Natural killer cell (primary cell): ENCODE results near the gene PRR12. TPM values are rescaled to one million over a fixed set of nuclear protein-coding genes. Genes with fewer than 3 reads are reported as not detected.
A peak's percentile ranks its signal among the peaks of the same experiment; 100 is the strongest.

ENCODE experiments used
- ATAC-seq, 3 donors: fragments of 150-1000 bp in 2 of 3; fragments of 200-7000 bp in 1 of 3; cut with Tn5 transposase; 1 replicate in 1 of 3; 2 replicates in 2 of 3; pipeline ENCODE4 v1.10.0; 2021; ENCODE audit warnings: mild to moderate bottlenecking in 2 of 3, moderate library complexity in 2 of 3
- DNase-seq, 2 donors: peaks; one replicate each; pipeline versions ENCODE4 v3.0.0 to v3.0.0-alpha.2; 2013 to 2021; ENCODE audit warnings: mixed read lengths in 1 of 2
- H3K27ac ChIP-seq: one replicate; pipeline ENCODE4 v1.5.1; 2013; ENCODE audit warnings: mild to moderate bottlenecking, low read length
- H3K27me3 ChIP-seq: one replicate; pipeline ENCODE4 v1.6.1; 2013; ENCODE audit warnings: low read length; ENCODE audit not compliant: control insufficient read depth, insufficient read depth
- H3K36me3 ChIP-seq: one replicate; pipeline ENCODE4 v1.6.1; 2013; ENCODE audit warnings: low read length; ENCODE audit not compliant: control insufficient read depth, insufficient read depth
- H3K4me1 ChIP-seq: one replicate; pipeline ENCODE4 v1.6.1; 2013; ENCODE audit warnings: low read length; ENCODE audit not compliant: control insufficient read depth, insufficient read depth
- H3K4me3 ChIP-seq: one replicate; pipeline ENCODE4 v1.5.1; 2013; ENCODE audit warnings: low read length
- H3K9me3 ChIP-seq: one replicate; pipeline ENCODE4 v1.6.1; 2013; ENCODE audit warnings: low read length; ENCODE audit not compliant: control insufficient read depth, insufficient read depth
- H3K27ac Mint-ChIP-seq, 2 donors: one replicate each; pipeline ENCODE4 v1.8.0; 2022; ENCODE audit warnings: mild to moderate bottlenecking in 2 of 2, mixed read lengths in 2 of 2, moderate library complexity in 1 of 2
- H3K27me3 Mint-ChIP-seq, 2 donors: one replicate each; pipeline ENCODE4 v1.8.0; 2022; ENCODE audit warnings: low read depth in 2 of 2, mixed read lengths in 2 of 2
- H3K36me3 Mint-ChIP-seq: one replicate; pipeline ENCODE4 v1.8.0; 2022; ENCODE audit warnings: mixed read lengths
- H3K4me1 Mint-ChIP-seq, 2 donors: one replicate each; pipeline ENCODE4 v1.8.0; 2022; ENCODE audit warnings: mixed read lengths in 2 of 2
- H3K4me3 Mint-ChIP-seq: one replicate; pipeline ENCODE4 v1.8.0; 2022; ENCODE audit warnings: mild to moderate bottlenecking, moderate library complexity, mixed read lengths
- H3K9me3 Mint-ChIP-seq, 2 donors: one replicate each; pipeline ENCODE4 v1.8.0; 2022; ENCODE audit warnings: mixed read lengths in 2 of 2
- CTCF ChIP-seq: fragments of 200-600 bp; IDR thresholded peaks from one replicate; pipeline ENCODE4 v1.8.0; 2022; ENCODE audit warnings: antibody characterized with exemption
- WGBS: methylation state at CpG from one replicate; pipeline ENCODE4 v1.1.7; 2013; ENCODE audit warnings: missing lambda C conversion rate; ENCODE audit not compliant: insufficient coverage; 5-methylcytosine and 5-hydroxymethylcytosine counted together
- intact Hi-C: fragments of 100-400 bp; cut with micrococcal nuclease; formaldehyde crosslinking; loops from one replicate; pipeline ENCODE4 v1.14.2; 2022
- total RNA-seq, 4 donors: library from RNA; stranded (reverse); fragments of 120-200 nt in 1 of 4; gene quantifications; one replicate each; pipeline versions ENCODE4 v1.2.3 to v1.2.4, GENCODE V29; 2013 to 2022

Gene PRR12
- total RNA-seq, 3 donors from 2014 or later (not counting 1 experiment from before 2014, with no cell fraction given): 51.1 to 62.1 (median 56.0) TPM

GRCh38 chr19:49665351-49666119 lies 74.6 kb downstream of the PRR12 start, which contains the start of the genes BCL2L12 and IRF3:
Gene BCL2L12, plus strand, starts transcription at chr19:49665933. Its CDS starts 760 bp downstream, at chr19:49666693.
Gene IRF3, minus strand, starts transcription at chr19:49665857. Its CDS starts 1,019 bp downstream, at chr19:49664838.
- peaks cover 20% of the 10 kb centered on the region for H3K36me3 ChIP-seq
- H3K27me3 ChIP-seq: no peaks in the 10 kb centered on the region
- H3K9me3 ChIP-seq: no peaks in the 10 kb centered on the region
- intact Hi-C loops: loop anchor here (1.0 to 2.0 kb wide), 2 partner anchors 11 to 15 kb away; no protein-coding TSS in a partner anchor
- TF ChIP-seq CTCF: no peak
- peaks cover 33 to 50% of the 10 kb centered on the region in 2 donors for H3K4me1 Mint-ChIP-seq
- WGBS: under 1% methylated on average over 50 of the region's 50 CpGs
- H3K27me3 Mint-ChIP-seq: no peaks in the 10 kb centered on the region
- H3K9me3 Mint-ChIP-seq: no peaks in the 10 kb centered on the region
- H3K4me3 ChIP-seq: peak within 1 kb of the TSS; percentile 91
- peaks cover 34% of the 10 kb centered on the region for H3K4me1 ChIP-seq
- peak within 1 kb of the TSS; percentile 99 for H3K4me3 Mint-ChIP-seq
- DNase-seq (peak; percentile 98 to 100), ATAC-seq (peak; percentile 83 to 93 (median 86))
- no peaks in the 10 kb centered on the region for H3K36me3 Mint-ChIP-seq
- peak within 1 kb of the TSS; percentile 73 for H3K27ac ChIP-seq
- peak within 1 kb of the TSS; percentile 96 to 99 for H3K27ac Mint-ChIP-seq

- H3K4me3 Mint-ChIP-seq: peak overlapping the region; percentile 99
- no peaks in the 10 kb centered on the region for H3K9me3 ChIP-seq
- H3K9me3 Mint-ChIP-seq: no peaks in the 10 kb centered on the region
- H3K36me3 Mint-ChIP-seq: no peaks in the 10 kb centered on the region
- H3K4me1 ChIP-seq: peaks cover 34% of the 10 kb centered on the region
- no peak for TF ChIP-seq CTCF
- no peaks in the 10 kb centered on the region for H3K27me3 Mint-ChIP-seq
- peak overlapping the region; percentile 91 for H3K4me3 ChIP-seq
- 1% methylated on average over 9 of the region's 9 CpGs for WGBS
- H3K27ac ChIP-seq: peak overlapping the region; percentile 68
- H3K27me3 ChIP-seq: no peaks in the 10 kb centered on the region
- intact Hi-C loops: no loop called here
- H3K27ac Mint-ChIP-seq: peak overlapping the region; percentile 96 to 99
- peaks cover 17% of the 10 kb centered on the region for H3K36me3 ChIP-seq
- ATAC-seq (peak; percentile 1 to 6 (median 1)), DNase-seq (no peak)
- H3K4me1 Mint-ChIP-seq: peaks cover 33 to 50% of the 10 kb centered on the region in 2 donors
Measured at GRCh38 chr19:49666120-49666444, 75.1 kb downstream of the PRR12 start.

- H3K27ac Mint-ChIP-seq: peak overlapping the region in 1 of 2 donors; percentile 96
- H3K36me3 Mint-ChIP-seq: no peaks in the 10 kb centered on the region
- Histone ChIP-seq H3K27ac (no peak overlapping the region), H3K4me3 (no peak overlapping the region), H3K9me3 (no peaks in the 10 kb centered on the region), H3K4me1 (peaks cover 40% of the 10 kb centered on the region), H3K27me3 (no peaks in the 10 kb centered on the region), H3K36me3 (peaks cover 4% of the 10 kb centered on the region)
- H3K27me3 Mint-ChIP-seq: no peaks in the 10 kb centered on the region
- ATAC-seq (no peak), DNase-seq (no peak)
- no peak for TF ChIP-seq CTCF
- H3K4me1 Mint-ChIP-seq: peaks cover 38 to 52% of the 10 kb centered on the region in 2 donors
- 97% methylated on average over 2 of the region's 2 CpGs for WGBS
- no peaks in the 10 kb centered on the region for H3K9me3 Mint-ChIP-seq
- intact Hi-C loops: no loop called here
- H3K4me3 Mint-ChIP-seq: peak overlapping the region; percentile 99
Measured at GRCh38 chr19:49667473-49667872, 76.5 kb downstream of the PRR12 start.
